HEK293T (cell line): ENCODE results near the gene MKLN1.

Experiments
- ARNT ChIP-seq: fragments of 450-650 bp; IDR thresholded peaks from 2 replicates; pipeline ENCODE4 v1.6.1; 2017; ENCODE audit warnings: mild to moderate bottlenecking
- BHLHE40 ChIP-seq: fragments of 450-650 bp; IDR thresholded peaks from 2 replicates; pipeline ENCODE4 v1.6.1; 2016; ENCODE audit warnings: mild to moderate bottlenecking, moderate library complexity, borderline replicate concordance
- ELF4 ChIP-seq: fragments of 450-650 bp; IDR thresholded peaks from 2 replicates; pipeline ENCODE4 v1.6.1; 2017; ENCODE audit warnings: antibody characterized with exemption
- FOXK2 ChIP-seq: fragments of 450-650 bp; IDR thresholded peaks from 2 replicates; pipeline ENCODE4 v1.6.1; 2016; ENCODE audit warnings: mild to moderate bottlenecking
- HDGF ChIP-seq: fragments of 450-650 bp; IDR thresholded peaks from 2 replicates; pipeline ENCODE4 v1.6.1; 2017; ENCODE audit warnings: antibody characterized with exemption, borderline replicate concordance
- SP1 ChIP-seq: fragments of 450-650 bp; IDR thresholded peaks from 2 replicates; pipeline ENCODE4 v1.6.1; 2017
- SUZ12 ChIP-seq: fragments of 450-650 bp; IDR thresholded peaks from 2 replicates; pipeline ENCODE4 v1.6.1; 2016; ENCODE audit warnings: mild to moderate bottlenecking

DNA sequence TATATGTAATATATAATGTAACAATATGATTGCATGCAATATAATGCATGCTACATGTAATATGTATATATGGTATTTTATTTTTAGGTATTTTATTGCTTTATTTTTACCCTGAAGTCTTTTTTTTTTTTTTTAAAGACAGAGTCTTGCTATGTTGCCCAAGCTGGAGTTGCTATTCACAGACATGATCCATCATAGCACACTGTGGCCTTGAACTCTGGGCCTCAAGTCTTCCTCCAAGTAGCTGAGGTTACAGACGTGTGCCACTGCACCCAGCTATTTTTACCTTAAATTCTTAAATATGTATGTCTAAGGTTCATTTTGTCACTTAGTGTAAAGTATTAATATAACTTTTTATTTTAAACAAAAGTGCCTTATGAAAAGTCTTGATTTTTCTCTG is 47.1 kb downstream of the MKLN1 start:
- TF ChIP-seq ELF4 = no peak
- TF ChIP-seq HDGF = no peak
- TF ChIP-seq BHLHE40 = no peak
- no peak for TF ChIP-seq FOXK2
- TF ChIP-seq SUZ12 = no peak
- TF ChIP-seq SP1 = no peak
- no peak for TF ChIP-seq ARNT
